Effector CD8-positive, alpha-beta T cell (primary cell): ENCODE data around the gene AGO3.
"Not testable (repeated sequence)": the region's sequence is repeated elsewhere in the genome, so short reads cannot be mapped to it uniquely, and the experiment has no call there.

Experiments used
- DNase-seq: peaks from one replicate; lab custom pipeline; 2025; lab: John Stamatoyannopoulos, UW
- total RNA-seq, 4 experiments: gene quantifications; one replicate each; lab custom pipeline; 2026; lab: John Stamatoyannopoulos, UW

The AGO3 gene
- 82.0 to 122 (median 113) reads per million in 4 experiments for total RNA-seq

GRCh38 chr1:35930593-35931445 lies at the start of gene AGO3:
Gene AGO3 (plus strand): TSS chr1:35931105. CDS start chr1:35931427, 322 bp downstream.
- DNase-seq, result peak; percentile 71

DNA sequence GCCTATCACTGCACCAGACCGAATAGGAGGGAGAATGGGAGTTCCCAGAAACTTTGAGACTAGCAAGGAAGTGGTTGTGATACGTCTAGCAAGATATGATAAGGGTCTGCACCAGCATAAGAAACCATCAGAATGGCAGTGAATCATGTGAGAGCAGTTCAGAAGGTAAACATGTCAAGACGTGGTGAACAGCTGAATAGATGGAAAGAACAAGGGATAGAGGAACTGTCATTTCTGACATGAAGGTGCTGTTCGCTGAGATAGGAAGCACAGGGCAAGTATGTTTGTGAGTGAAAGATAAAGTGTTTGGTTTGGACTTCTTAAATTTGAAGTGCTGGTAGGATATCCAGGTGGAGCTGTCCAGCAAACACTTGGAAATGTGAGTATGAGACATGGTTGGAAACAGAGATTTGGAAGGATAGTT lies 49.0 kb upstream of the AGO3 start:
- no peak for DNase-seq

DNA sequence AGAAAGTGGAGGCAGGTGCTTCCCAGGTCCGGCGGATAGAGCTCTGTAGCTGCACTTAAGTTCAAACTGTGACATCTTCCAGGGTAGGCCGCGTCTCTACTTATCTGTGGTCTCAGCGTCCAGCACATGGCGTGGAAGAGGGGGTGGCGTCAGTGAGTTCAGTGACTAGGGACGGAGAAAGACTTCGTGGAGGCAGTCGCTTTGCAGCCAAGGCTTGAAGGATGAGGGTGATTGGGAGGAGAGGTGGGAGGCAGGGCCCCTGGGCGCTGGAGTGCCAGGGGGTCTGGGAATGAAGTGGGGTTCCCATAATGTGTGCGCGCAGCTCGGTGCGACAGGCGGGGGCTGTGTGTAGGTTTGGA lies 48.3 kb upstream of the AGO3 start:
- no peak for DNase-seq

DNA sequence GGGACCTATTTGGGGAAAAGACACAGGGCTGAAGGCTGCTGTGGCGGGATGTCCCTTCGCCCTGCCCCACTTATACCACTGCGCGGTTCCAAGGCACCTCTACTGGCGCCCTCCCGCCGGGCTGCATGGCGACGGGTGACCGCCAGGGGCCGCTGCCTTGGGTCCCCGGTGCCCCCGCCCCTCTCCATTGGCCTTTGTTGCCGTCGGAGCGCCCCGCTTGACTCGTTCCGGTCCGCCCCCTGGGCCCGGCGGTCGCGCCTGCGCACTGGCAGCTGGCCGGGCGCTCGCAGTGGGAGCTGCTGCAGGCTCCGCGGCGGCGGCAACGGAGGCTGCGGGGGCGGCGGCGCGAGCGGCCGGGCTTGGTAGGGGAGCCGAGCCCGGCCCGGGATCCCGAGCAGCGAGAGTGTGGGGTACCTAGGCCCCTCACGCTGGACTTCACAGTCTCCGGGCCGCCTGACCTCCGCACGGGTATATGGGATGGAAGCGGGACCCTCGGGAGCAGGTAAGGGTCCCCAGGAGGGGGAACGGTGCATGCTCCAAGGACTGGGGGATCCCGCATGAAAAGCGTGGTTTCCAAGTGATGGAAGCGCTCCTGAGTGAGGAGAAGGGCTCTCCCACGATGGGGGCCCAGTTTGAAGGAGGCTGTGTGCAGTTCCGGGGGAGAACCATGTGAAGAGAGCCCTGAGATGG lies 47.8 kb upstream of the AGO3 start, which contains the start of gene AGO1:
Gene AGO1 (plus strand): TSS at position 265 of the 690 bp plus-strand sequence. CDS start 213 bp downstream, at position 478.
- peak; percentile 95 for DNase-seq

GRCh38 chr1:35883635-35884101 lies 47.2 kb upstream of the AGO3 start:
- peak; percentile 56 for DNase-seq

DNA sequence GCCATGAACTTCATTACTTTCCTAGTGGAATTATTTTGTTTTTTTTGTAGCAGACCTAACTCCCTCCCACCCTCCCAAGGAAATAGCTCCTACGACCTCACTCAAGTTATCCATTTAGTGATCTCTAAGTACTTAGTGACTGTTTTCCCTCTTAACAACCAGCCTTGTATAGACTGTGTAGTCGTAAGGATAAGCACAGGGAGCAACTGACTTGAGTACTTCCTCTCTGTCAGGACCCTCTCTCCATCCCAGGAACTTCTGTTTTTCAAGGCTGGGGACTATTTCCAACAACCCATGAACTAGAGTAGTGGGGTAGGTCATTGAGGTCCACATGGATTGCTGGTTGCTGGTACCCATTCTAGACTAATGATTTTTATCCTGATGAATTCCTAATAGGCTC lies 46.0 kb upstream of the AGO3 start:
- no peak for DNase-seq

DNA sequence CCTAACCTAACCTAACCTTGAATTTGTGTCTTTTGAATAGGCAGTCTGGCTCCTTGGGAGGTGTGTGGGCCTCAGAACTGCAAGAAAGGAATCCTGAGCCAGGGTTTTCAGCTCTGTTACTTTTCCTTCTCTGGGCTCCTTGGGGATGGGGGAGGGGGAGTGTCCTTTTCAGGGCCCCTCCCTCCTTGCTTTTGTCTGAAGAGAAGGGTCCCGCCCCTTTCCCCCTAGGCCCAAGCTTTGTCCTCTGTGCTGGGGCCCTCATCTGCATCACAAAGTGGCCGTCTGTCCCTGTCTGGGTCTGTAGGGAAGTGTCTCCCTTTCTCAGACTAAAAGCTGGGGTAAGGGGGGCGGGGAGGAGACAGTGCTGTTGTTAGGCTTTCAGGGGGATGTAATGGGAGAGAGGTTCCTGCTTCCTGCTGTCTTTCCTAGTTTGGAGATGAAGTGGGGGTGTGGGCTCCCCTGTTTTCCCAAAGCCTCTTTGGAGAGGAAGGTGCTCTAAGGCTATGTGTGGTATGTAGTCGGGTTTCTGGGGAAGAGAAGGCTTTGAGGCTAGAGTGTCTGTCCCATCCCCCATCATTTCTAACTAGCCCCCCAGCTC lies 44.8 kb upstream of the AGO3 start:
- DNase-seq, result no peak

GRCh38 chr1:35886577-35887431 lies 44.1 kb upstream of the AGO3 start:
- DNase-seq, result no peak

- no peak for DNase-seq
Observed at GRCh38 chr1:35887508-35887907, 43.4 kb upstream of the AGO3 start.

GRCh38 chr1:35888255-35888654 lies 42.6 kb upstream of the AGO3 start:
- no peak for DNase-seq

- not testable (repeated sequence) for DNase-seq
Observed at GRCh38 chr1:35888981-35889380, 41.9 kb upstream of the AGO3 start.

DNA sequence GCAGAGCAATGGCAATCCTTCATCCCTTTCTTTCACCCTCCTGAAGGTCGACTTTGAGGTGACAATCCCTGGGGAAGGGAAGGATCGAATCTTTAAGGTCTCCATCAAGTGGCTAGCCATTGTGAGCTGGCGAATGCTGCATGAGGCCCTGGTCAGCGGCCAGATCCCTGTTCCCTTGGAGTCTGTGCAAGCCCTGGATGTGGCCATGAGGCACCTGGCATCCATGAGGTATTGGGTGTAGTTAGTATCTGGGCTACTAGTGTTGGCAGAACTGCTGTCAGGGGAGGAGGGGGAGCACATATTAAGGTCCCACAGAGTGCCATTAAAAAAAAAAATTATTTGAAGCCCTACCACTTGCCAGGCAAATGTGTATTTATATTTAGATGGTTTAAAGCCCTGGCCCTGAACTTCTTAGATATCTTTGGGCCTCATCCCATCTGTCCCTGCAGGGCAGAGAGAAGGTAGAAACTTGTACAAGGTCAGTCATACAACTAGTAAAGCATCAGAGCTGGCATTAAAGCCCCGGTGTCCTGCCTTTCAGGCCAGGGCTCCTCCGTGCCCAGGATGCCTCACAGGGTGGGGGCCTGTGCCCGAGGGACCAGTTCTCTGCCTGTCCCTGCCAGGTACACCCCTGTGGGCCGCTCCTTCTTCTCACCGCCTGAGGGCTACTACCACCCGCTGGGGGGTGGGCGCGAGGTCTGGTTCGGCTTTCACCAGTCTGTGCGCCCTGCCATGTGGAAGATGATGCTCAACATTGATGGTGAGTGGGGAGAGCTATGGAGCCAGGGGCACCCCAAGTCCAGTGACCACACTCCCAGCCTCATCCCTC lies 37.6 kb upstream of the AGO3 start:
- no peak for DNase-seq

GRCh38 chr1:35894183-35894582 lies 36.7 kb upstream of the AGO3 start:
- no peak for DNase-seq

DNA sequence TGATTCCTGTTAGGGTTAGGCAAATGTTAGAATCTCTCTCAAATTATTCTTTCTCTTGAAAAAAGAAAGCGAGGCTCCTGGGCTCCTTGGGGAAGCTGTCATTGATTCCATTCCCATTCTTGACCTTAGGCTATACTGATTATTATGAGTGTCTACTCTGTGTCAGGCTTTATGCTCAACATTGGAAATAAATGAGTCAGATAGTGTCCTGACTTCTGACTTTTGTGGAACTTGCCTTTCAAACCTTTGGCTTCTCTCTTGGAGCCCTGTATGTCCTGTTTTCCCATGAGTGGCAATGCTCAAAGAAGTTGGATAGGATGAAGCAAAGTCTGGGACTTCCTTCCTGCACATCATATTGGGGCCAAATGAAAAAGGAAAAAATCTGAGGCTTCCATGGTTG lies 36.2 kb upstream of the AGO3 start:
- DNase-seq, result no peak

DNA sequence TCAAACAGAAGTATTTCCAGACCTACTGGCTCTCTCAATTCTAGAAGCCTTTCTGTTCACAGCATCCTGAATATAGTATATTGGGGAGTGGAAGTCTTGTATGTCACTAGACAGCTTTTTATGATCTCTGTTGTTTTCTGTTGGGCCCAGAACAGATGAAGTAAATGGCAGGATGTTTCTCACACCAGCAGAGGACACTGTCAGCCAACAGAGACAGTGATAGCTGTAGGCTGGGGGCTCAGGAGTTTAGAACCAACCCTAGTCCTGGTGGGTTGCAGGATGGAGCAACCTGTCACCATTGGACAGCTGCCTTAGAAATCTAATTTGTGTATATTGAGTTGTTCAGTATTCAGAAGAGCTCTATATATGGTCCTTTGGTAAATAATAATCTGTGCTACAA lies 31.0 kb upstream of the AGO3 start:
- no peak for DNase-seq

DNA sequence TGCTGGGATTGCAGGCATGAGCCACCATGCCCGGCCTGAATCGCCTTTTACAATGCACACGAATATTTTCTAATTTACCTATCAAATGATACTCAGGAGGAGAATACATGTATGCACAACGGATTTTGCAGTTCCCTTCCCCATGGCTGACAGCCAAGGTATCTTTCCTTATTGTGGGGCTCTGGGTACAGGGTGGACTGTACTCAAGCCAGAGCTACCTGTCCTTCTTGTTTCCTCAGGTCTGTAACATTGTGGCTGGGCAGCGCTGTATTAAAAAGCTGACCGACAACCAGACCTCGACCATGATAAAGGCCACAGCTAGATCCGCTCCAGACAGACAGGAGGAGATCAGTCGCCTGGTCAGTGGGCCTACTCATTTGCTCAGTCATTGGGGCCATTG lies 29.7 kb upstream of the AGO3 start:
- no peak for DNase-seq

DNA sequence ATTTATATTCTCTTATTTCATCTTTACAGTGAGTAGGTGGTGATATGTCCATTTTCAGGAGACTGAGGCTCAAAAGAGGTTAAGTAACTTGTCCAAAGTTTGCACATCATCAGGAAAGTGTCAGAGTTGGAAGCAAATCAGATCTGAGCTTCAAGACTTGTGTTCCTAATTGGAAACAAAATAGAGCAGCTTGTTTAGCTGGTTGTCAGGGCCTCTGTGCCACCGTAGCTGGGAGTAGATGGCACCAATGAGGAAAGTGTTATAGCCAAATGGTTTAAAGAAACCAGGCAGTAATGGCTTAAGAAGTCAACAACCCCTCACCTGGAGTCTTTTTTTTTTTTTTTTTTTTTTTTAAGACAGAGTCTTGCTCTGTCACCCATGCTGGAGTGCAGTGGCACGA lies 28.2 kb upstream of the AGO3 start:
- DNase-seq, result no peak

DNA sequence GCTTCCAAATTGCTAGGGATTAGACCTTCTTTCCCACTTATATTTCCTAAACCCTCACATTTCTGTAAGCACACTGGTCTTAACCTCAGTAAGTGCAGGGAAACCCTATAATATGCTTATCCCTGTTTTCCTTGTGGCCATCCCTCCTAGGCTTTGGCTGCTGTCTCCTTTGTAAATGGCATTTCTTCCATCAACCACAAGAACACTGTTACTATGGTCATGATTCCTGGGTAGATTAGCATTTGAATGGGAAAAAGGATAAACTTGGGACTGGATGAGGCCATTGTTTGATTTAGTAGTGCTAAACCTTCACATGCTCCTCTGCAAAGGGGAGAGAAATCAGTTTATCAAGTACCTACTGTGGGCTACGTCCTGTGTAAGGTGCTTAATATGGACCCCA lies 16.2 kb upstream of the AGO3 start:
- no peak for DNase-seq

DNA sequence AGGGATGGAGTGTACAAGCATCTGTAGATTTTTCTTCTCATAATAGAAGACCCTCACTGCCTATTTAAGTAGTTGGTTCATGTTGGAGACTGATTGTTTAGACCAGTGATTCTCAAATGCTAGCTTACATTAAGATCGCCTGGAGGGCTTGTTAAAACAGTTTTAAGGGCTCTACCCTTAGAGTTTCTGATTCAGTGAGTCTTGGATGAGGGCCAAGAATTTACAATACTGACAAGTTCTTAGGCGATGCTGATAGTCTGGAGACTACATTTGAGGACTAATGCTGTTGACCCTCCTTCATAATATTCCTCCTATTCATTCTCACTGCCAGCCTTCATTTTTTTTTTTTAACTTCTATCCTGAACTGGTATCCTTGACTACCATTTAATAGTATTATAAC lies 15.2 kb upstream of the AGO3 start:
- no peak for DNase-seq

GRCh38 chr1:35923791-35924221 lies 7.1 kb upstream of the AGO3 start:
- DNase-seq, result no peak

GRCh38 chr1:35924838-35925237 lies 6.1 kb upstream of the AGO3 start:
- no peak for DNase-seq
